Fibroblast of skin of left quadriceps (primary cell): Measurements from ENCODE around the gene NIF3L1.

Source experiments
- DNase-seq, 2 experiments: peaks; one replicate each; pipeline ENCODE4 v3.0.0-alpha.2; 2013; ENCODE audit warnings: low read depth in 2 of 2

The NIF3L1 gene, protein sequence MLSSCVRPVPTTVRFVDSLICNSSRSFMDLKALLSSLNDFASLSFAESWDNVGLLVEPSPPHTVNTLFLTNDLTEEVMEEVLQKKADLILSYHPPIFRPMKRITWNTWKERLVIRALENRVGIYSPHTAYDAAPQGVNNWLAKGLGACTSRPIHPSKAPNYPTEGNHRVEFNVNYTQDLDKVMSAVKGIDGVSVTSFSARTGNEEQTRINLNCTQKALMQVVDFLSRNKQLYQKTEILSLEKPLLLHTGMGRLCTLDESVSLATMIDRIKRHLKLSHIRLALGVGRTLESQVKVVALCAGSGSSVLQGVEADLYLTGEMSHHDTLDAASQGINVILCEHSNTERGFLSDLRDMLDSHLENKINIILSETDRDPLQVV

DNA sequence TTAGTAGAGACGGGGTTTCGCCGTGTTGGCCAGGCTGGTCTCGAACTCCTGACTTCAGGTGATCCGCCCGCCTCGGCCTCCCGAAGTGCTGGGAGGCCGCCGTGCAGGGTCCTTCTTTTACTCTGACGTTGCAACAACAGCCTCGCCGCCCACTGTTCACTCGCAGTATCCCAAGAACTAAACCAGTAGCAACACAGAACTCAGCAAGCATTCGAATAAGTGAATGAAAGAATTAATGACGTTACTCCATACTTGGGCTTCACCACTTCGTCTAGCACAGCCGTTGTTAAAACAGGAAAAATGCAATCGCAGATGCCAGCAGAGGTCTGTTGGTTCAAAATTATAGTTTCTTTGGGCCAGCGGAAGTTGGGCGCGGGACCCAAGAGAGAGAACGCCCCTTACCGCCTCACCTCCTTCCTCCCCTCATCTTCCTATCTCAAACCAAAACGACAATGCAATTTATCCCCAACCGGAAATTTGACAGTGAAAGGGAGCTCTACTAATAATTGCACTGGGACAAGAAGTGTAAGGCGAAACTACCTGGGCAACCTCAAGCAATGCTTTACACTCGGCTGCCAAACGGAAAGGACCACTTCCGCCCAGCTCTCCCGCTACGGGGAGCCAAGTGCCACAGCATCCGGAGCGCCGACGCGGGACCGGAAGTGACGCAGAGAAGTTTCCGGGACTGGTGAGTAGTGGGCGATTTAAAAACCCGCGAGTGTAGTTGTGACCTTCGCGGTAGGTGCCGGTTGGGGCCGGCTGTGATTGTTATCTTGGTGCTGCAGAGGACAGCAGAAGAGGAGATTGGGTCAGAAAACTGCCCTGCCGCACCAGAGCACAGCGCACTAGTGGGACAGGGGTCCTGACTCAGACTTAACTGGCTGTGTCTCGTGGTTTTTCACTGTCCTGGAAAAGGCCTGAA lies at the start of gene NIF3L1, which contains the start of gene PPIL3:
TSS of gene NIF3L1 (plus strand) at position 668 of the 922 bp plus-strand sequence. CDS start 2,573 bp downstream, outside the sequence.
TSS of gene PPIL3 (minus strand) at position 374 of the 922 bp plus-strand sequence. CDS start 1,462 bp downstream, outside the sequence.
- DNase-seq, result peak; percentile 97

DNA sequence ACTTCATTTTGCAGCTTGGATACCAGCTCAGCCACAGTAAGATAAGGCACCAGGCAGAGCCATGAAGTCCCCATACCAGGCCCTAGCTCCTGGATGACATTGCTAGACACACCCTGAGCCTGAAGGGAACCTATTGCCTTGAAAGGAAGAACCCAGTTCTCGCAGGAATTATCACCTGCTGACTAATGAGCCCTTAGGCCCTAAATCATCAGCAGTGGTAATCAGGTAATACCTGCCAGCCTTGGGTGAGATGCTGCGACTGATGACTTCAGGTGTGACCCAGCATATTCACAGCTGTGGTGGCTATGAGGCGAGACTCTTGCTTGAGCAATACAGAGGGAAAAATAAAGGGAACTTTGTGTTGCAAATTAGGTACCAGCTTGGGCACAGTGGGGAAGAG lies 49.7 kb upstream of the NIF3L1 start:
- DNase-seq, result no peak

DNA sequence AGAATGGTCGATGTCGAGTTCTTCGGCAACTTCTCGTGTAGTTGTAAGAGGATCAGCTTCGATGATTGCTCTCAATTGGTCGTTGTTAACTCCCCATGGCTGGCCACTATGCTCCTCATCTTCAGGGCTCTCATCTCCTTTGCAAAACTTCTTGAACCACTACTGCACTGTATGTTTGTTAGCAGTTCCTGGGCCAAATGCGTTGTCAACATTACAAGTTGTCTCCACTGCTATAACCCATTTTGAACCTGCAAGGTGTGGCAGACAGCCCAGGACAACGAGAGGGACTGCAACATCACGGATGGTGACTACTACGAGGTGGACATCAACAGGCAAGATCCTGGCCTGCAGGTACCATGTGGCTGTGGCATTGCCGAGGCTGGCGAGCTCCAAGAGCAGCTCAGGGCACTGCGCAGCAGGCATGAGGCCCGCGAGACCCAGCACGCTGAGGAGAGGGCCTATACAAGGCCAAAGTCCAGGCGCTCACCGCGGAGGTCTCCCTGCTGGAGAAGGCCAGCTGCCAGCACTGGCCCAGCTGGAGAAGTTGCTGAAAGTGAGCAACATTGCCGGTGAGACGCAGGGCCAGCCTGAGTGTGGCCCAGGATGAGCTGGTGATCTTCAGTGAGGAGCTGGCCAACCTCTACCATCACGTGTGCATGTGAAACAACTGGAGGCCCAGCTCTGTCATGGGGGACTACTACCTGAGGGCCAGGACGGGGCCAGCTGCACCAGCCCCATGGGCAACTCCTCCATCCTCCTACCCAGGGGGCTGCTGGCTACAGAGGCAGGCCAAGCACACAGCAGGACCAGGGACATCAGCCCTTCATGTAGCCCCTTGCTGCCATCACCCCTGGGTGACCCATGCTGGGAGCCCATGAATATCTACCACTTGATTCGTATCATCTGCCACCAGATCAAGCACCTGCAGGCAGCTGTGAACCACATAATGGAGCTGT lies 44.9 kb upstream of the NIF3L1 start:
- DNase-seq, result no peak

DNA sequence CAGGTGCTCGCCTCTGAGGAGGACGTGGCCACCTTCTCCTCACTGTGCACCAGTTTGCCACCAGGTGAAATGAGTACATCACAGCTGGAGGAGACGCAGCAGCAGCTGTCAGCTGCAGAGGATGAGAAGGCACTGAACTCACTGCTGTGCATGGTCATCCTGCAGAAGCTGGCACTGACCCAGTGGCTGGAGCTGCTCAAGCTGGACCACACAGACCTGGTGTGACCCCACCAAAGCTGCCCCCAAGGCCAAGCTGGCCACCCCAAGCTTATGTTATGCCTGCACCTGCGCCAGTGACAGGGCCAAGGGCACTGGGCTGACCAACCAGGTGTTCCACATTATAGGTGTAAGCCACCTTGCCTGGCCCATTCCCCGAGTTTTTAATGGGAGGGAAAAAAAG lies 44.0 kb upstream of the NIF3L1 start:
- DNase-seq, result no peak

DNA sequence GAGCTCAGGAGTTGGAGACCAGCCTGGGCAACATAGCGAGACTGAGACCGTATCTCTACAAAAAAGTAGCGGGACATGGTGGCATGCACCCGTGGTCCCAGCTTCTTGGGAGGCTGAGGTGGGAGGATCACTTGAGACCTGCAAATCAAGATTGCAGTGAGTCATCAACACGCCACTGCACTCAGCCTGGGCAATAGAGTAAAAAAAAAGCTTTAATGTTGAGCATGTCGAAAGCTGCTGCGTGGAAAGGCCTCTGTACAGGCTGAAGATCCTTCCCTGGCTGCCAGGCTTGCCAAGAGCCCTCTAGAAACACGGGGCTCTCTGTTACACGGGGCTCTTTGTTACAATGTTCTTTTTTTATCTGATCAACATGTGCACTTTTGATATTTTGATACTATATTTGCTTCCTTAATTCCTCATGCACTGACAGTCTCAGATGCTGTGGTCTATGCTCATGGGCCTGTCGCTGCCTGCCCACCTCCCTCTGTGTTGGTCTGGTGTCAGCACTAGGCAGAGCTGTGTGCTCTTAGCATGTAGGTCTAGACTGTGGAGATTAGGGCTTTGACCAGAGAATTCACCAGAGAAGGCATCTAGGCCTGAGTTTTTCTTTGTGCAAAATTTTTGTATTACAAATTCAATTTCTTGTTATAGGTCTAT lies 43.4 kb upstream of the NIF3L1 start:
- DNase-seq, result no peak

DNA sequence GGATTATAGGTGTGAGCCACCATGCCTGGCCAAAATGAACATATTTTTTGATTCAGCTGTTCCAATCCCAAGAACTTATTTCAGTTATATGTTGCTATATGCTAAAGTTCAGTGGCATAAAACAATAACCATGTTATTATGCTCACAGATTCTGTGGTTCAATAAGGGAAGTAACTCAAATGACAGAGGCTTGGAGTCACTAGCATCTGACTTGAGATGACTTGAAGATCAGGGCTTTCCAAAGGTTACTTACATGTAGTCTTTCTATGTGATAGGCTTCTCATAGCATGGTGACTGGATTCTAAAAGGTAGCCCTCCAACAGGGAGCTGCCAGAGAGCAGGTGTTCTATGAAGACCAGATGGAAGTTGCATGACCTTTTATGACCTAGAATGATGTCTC lies 41.9 kb upstream of the NIF3L1 start:
- no peak for DNase-seq

DNA sequence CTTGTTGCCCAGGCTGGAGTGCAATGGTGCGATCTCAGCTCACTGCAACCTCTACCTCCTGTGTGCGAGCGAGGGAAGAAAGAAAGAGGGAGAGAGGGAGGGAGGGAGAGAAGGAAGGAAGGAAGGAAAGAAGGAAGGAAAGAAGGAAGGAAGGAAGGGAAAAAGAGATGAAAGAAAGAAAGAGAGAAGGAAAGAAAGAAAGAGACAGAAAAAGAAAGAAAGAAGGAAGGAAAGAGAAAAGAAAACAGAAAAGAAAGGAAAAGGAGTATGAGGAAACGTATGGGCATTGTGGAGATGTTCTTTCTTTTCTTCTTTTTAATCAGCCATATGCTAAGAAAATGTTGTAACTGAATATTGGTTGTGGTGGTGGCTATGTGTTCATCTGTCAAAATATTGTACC lies 41.2 kb upstream of the NIF3L1 start:
- DNase-seq, result no peak

DNA sequence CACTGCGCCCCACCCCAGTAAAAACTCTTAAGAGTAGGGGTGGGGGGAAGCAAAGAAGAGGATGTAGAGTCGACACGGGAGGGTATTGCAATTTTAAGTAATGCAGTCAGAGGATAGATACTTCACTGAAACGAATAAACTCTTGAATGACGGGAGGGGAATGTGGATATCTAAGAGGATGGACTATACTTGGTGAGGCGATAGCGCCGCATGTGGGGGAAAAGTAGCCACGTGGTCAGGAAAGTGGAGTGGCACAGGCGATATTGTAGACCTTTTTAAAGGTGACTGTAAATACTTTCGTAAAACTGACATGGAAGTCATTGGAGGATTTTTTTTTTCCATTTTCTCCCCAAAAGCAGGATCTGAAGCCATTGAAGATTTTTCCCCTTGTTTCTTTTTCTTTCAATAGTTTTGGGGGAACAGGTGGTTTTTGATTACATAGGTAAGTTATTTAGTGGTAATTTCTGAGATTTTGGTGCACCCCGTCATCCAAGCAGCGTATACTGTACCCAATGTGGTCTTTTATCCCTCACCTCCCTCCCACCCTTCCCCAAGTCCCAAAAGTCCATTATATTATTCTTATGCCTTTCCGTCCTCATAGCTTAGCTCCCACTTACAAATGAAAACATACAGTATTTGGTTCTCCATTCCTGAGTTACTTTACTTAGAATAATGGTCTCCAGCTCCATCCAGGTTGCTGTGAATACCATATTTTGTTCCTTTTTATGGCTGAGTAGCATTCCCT lies 38.5 kb upstream of the NIF3L1 start:
- DNase-seq, result no peak

DNA sequence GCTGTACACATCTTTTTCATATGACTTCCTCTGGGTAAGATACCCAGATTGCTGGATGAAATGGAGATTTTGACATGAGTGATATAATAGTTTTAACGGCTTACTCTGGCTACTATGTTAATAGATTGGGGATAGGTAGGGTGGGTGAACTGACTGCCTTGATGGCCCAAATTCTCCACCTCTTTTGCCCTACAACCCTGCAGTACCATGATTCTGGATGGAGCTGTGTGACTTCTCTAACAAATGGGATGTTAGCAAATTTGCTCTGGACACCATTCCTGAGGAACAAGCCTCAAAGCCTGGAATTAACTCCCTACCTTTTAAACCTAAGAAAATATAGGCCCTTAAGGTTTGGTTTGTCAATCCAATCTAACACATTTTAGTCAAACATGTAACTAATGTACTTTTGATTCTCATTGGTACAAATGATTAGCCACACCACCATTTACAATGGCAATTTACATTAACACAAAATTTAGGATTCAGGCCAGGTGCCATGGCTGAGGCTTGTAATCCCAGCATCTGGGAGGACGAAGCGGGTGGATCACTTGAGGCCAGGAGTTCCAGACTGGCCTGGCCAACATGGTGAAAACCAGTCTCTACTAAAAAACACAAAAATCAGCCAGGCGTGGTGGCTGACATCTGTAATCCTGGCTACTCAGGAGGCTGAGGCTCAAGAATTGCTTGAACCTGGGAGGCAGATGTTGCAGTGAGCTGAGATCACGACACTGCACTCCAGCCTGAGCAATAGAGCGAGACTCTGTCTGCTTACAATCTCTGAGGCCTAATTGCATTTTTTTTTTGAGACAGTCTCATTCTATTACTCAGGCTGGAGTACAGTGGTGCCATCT lies 37.5 kb upstream of the NIF3L1 start:
- no peak for DNase-seq

DNA sequence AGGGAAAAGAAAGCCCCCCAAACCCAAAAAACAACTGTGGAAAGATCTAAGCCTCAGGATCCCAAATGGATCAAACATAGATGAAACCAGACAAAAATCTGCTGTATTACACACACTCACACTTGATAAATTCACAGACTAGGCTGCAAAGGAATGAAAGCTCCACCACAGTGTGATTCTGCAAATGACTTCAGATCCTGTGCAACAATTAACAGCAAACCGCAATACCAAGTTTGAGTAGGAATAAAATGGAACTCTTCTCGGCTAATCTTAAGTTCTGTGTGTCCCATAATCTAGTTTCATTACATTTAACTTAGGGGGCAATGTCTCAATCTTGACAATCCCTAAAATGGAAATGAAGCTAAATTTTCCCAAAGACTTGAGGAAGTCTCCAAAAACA lies 36.6 kb upstream of the NIF3L1 start:
- no peak for DNase-seq

DNA sequence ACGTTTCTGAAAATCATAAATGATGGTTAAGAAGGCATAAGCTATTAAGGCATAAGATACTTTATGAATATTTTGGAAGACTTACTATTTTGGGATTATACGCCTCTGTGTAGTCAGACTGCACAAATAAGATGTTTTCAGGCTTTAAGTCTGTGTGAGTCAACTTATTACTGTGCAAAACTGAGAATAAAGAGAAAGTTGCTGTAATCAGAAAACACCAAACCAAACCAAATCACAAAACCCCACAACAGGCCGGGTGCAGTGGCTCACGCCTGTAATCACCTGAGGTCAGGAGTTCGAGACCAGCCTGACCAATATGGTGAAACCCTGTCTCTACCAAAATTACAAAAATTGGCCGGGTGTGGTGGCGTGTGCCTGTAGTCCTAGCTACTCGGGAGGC lies 32.4 kb upstream of the NIF3L1 start:
- no peak for DNase-seq

DNA sequence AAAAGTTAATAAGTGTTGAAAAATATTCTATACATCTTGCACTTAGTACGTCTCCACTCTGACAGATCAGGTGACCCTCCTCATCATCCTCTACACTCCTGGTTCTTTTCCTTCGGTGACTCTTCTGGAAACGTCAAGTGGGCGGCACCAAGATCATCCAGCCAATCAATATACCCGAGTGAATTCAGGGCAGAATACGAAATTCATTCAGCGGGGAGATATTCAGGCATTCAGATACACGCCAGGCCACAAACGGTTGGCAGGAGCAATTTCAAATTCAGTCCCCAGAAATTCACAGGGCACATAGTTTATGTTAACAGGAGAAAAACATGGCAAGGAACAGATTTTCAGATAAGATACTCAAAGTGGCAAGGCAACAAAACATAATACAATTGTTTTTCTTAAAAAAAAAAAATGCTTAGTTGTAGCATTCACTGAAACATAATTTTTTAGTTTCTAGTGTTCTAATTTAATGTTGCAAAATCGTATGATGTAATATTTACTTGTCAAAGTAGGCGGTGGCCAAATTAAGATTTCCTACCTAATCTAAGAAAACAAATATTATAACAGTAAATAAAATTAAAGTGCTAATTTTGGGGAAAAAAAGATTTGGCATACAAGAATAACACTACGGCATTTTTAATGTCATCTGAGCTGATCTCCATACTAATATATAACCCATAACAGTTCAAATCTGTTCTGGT lies 28.9 kb upstream of the NIF3L1 start:
- no peak for DNase-seq

DNA sequence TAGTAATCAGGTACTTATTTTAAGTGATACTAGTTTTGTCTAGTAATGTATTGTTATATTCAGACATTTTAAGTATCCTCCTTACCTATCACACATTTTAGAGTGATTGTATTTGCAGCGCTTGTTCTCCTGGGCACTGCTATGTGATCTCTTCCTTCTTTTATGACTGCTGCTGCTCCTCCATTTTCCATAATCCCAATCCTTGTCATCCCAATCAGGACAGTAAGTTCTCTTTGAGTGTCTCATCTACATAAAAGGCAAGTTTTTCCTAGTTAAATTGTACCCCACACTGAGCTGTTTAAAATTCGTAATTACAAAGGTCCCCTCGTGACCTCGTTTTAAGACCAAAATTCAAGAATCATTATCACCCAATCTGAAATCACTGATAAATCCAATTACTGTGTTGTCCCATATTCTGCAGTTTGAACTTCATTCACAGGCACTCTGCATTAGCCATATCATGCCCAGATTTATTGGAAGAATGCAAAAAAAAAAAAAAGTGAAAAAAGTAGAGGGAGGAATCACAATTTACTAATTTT lies 27.5 kb upstream of the NIF3L1 start:
- no peak for DNase-seq

DNA sequence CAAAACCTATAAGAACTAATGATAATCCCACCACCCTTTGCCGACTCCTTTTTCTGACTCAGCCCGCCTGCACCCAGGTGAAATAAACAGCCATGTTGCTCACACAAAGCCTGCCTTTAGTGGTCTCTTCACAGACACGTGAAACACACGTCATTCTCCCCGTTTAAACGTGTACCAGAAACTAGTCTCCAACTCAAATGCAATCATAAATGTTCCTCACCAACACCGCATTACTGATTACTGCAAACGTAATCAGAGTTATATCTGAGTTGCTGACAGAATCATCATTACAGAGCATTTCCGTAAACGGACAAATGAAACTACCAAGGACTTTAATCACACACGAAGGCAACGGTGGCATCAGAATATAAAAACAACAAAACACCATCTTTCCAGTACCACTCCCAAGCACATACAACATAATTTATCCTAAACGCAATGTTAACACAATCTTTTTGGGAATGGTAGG lies 26.6 kb upstream of the NIF3L1 start:
- no peak for DNase-seq

DNA sequence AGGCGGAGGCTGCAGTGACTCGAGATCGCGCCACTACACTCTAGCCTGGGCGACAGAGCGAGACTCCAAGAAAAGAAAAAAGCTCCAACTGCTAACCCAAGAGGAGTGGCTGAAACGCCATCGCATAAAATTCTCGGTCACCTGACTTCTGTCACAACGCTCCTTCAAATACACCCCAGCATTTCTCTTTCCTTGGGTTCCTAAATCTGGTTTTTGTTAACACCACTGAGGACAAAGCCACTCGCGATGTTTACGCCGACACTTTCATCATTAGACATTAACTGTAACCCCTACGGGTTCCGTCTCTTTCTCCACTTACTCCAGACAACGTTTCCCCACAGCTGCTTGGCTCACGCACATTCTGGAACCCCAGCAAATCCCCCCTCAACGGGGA lies 25.4 kb upstream of the NIF3L1 start:
- DNase-seq, result no peak

DNA sequence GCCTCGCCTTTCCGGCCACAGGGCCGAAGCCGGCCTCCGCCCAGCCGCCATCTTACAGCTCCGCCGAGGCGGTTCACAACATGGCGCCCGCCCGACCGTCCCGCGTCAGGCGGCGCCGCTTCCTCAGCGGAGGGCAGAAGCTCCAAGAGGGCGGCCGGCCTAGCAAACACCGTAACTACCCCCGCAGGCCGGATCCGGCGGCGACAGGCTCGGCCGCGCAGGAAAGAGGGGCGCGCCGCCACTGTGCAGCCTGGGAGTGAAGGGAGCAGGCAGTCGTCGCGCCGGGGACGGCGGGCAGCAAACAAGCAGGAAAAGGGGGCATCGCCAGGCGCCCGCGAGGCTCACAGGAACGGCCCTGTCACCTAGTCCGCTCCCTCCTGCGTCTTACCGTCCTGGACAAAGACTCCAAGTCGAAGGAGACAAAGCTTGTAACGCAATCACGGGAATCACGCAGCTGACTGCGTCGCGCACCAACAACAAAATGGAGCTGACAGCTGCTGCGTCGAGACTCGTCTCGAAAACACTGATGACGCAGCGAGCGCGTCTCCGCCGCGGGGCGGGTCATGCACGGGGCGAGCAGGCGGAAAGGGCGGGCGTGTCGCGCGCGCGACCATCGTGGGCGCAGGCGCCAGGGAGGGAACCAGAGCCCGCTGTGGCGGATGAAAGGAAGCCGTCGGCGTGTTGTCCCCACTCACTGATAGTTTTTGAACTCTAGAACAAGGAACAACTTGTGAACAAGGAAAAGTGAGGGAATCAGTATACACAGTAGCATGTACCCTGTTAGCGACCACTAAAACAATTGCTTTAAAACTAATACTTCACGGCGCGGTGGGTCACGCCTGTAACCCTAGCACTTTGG lies 24.8 kb upstream of the NIF3L1 start, which contains the start of gene CLK1:
TSS of gene CLK1 (minus strand) at position 483 of the 859 bp plus-strand sequence. CDS start 2,796 bp downstream, outside the sequence.
- peak; percentile 78 to 81 for DNase-seq

DNA sequence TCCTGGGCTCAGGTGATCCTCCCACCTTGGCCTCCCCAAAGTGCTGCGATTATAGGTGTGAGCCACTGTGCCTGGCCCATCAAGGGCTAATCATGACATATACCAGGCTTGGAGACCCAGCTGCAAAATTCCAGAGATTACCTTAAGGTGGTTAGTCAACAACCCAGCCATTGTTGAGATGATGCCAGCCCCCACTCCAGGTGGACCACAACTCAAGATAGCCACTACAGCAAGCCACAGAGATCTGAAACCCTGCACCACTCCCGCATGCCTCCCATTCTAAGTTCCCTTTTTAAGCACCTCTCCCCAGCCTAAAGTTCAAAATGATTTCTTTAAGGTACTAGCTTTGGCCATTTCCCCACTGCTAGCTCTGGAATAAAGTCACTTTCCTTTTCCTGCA lies 20.2 kb upstream of the NIF3L1 start:
- DNase-seq, result no peak
